GM23338 (cell line): ENCODE data around the gene UBE2E2. TPM values are rescaled to one million over a fixed set of nuclear protein-coding genes. Genes with fewer than 3 reads are reported as not detected.

Source experiments
- ATAC-seq: fragments of 200-7000 bp; cut with Tn5 transposase; 3 replicates; pipeline ENCODE4 v1.9.1; 2020
- DNase-seq: peaks from one replicate; pipeline ENCODE4 v3.0.0-alpha.2; 2015; ENCODE audit warnings: low spot score
- H2AFZ ChIP-seq: fragments of 200-600 bp; sonication (generic); 2 replicates; pipeline ENCODE4 v1.8.0; 2016; ENCODE audit warnings: antibody characterized with exemption, mild to moderate bottlenecking, moderate library complexity
- H3F3A ChIP-seq: fragments of 200-600 bp; sonication (generic); replicated peaks from 2 replicates; pipeline ENCODE4 v1.8.0; 2017; ENCODE audit warnings: antibody characterized with exemption, mixed run types, low read depth
- H3K27ac ChIP-seq: fragments of 200-600 bp; sonication (generic); 2 replicates; pipeline ENCODE4 v1.6.1; 2016; ENCODE audit warnings: low read depth
- H3K27me3 ChIP-seq: fragments of 200-600 bp; sonication (generic); 2 replicates; pipeline ENCODE4 v1.8.0; 2016; ENCODE audit warnings: mild to moderate bottlenecking, mixed run types, moderate library complexity; ENCODE audit not compliant: insufficient read depth
- H3K36me3 ChIP-seq: fragments of 200-600 bp; sonication (generic); 2 replicates; pipeline ENCODE4 v1.8.0; 2016; ENCODE audit warnings: mild to moderate bottlenecking; ENCODE audit not compliant: insufficient read depth
- H3K4me1 ChIP-seq: fragments of 200-600 bp; sonication (generic); 2 replicates; pipeline ENCODE4 v1.8.0; 2016; ENCODE audit warnings: mild to moderate bottlenecking, moderate library complexity; ENCODE audit not compliant: insufficient read depth
- H3K4me2 ChIP-seq: fragments of 200-600 bp; sonication (generic); 2 replicates; pipeline ENCODE4 v1.7.1; 2017; ENCODE audit warnings: mixed run types
- H3K4me3 ChIP-seq: fragments of 200-600 bp; sonication (generic); 2 replicates; pipeline ENCODE4 v1.6.1; 2016; ENCODE audit warnings: mixed run types
- H3K79me2 ChIP-seq: fragments of 200-600 bp; sonication (generic); replicated peaks from 2 replicates; pipeline ENCODE4 v1.8.0; 2017; ENCODE audit warnings: mild to moderate bottlenecking; ENCODE audit not compliant: insufficient read depth
- H3K9me2 ChIP-seq: fragments of 200-600 bp; sonication (generic); 2 replicates; pipeline ENCODE4 v1.8.0; 2017; ENCODE audit not compliant: insufficient read depth
- H4K20me1 ChIP-seq: fragments of 200-600 bp; sonication (generic); replicated peaks from 2 replicates; pipeline ENCODE4 v1.8.0; 2017; ENCODE audit warnings: mild to moderate bottlenecking; ENCODE audit not compliant: insufficient read depth
- H3K27ac Mint-ChIP-seq: 2 replicates; pipeline ENCODE4 v1.8.0; 2020; ENCODE audit warnings: inconsistent platforms, mild to moderate bottlenecking, moderate library complexity, mixed read lengths
- H3K27me3 Mint-ChIP-seq: 3 replicates; pipeline ENCODE4 v1.8.0; 2022; ENCODE audit warnings: low read depth, mild to moderate bottlenecking, moderate library complexity, mixed read lengths, inconsistent platforms; ENCODE audit not compliant: insufficient read depth, poor library complexity
- H3K36me3 Mint-ChIP-seq: 3 replicates; pipeline ENCODE4 v1.8.0; 2021; ENCODE audit warnings: low read depth, mild to moderate bottlenecking, inconsistent platforms, moderate library complexity, mixed read lengths
- H3K4me1 Mint-ChIP-seq: 3 replicates; pipeline ENCODE4 v1.8.0; 2020; ENCODE audit warnings: mild to moderate bottlenecking, inconsistent platforms, mixed read lengths
- H3K4me3 Mint-ChIP-seq: 3 replicates; pipeline ENCODE4 v1.8.0; 2021; ENCODE audit warnings: moderate library complexity, mild to moderate bottlenecking, inconsistent platforms, mixed read lengths
- H3K9me3 Mint-ChIP-seq: 3 replicates; pipeline ENCODE4 v1.8.0; 2020; ENCODE audit warnings: moderate library complexity, mild to moderate bottlenecking, inconsistent platforms, mixed read lengths
- CTCF ChIP-seq, 2 experiments: fragments of 200-600 bp in 1 of 2; sonication (generic) in 1 of 2; conservative IDR thresholded peaks; 2 replicates each; pipeline versions ENCODE4 v1.5.1 to v1.6.1; 2016 to 2017; ENCODE audit warnings: antibody characterized with exemption in 2 of 2, low read depth in 2 of 2, mild to moderate bottlenecking in 2 of 2, moderate library complexity in 1 of 2
- ETS1 ChIP-seq: IDR thresholded peaks from 2 replicates; pipeline ENCODE4 v1.6.1; 2016; ENCODE audit warnings: antibody characterized with exemption
- EZH2phosphoT487 ChIP-seq: fragments of 200-600 bp; sonication (generic); IDR thresholded peaks from one replicate; pipeline ENCODE4 v1.8.1; 2018; ENCODE audit warnings: antibody characterized with exemption; ENCODE audit not compliant: unreplicated experiment
- JUNB ChIP-seq: IDR thresholded peaks from one replicate; pipeline ENCODE4 v1.6.1; 2016; ENCODE audit warnings: antibody characterized with exemption; ENCODE audit not compliant: unreplicated experiment
- NANOG ChIP-seq: IDR thresholded peaks from 2 replicates; pipeline ENCODE4 v1.6.1; 2016; ENCODE audit warnings: antibody characterized with exemption, borderline replicate concordance
- POLR2AphosphoS5 ChIP-seq: IDR thresholded peaks from 2 replicates; pipeline ENCODE4 v1.6.1; 2016; ENCODE audit warnings: antibody characterized with exemption, low read depth
- REST ChIP-seq: IDR thresholded peaks from one replicate; pipeline ENCODE4 v1.6.1; 2018; ENCODE audit warnings: antibody characterized with exemption; ENCODE audit not compliant: unreplicated experiment
- ZNF114 ChIP-seq: fragments of 250-450 bp; sonication (Bioruptor Pico); IDR thresholded peaks from 2 replicates; pipeline ENCODE4 v1.5.0; 2020; ENCODE audit warnings: mild to moderate bottlenecking, moderate library complexity
- ZNF331 ChIP-seq: fragments of 250-450 bp; sonication (Bioruptor Pico); IDR thresholded peaks from 2 replicates; pipeline ENCODE4 v1.5.0; 2020; ENCODE audit warnings: low read depth, mild to moderate bottlenecking, moderate library complexity
- ZNF462 ChIP-seq: fragments of 250-450 bp; sonication (Bioruptor Pico); IDR thresholded peaks from 2 replicates; pipeline ENCODE4 v1.5.0; 2020; ENCODE audit warnings: mild to moderate bottlenecking, moderate library complexity
- polyA plus RNA-seq: library from polyadenylated mRNA; unstranded; fragments of >200 nt; fragmentation: Nextera tagmentation; extraction: Ambion mirVana; gene quantifications from 2 replicates; pipeline ENCODE4 v1.2.1, GENCODE V29; 2016
- total RNA-seq: library from RNA; depleted of rRNA; stranded (reverse); fragments of >200 nt; shearing (Covaris generic); gene quantifications from 2 replicates; pipeline ENCODE4 v1.2.3, GENCODE V29; 2014

UBE2E2 gene
- total and polyA plus RNA-seq, 2 experiments from 2014 or later, result 86.9 to 169 TPM

- TF ChIP-seq NANOG, result no peak
- no peak for TF ChIP-seq POLR2AphosphoS5
- no peak for TF ChIP-seq ETS1
- no peak for TF ChIP-seq REST
- no peak for TF ChIP-seq JUNB
- no peak for TF ChIP-seq CTCF (conservative IDR thresholded peaks at IDR 0.05; ENCODE audit: low read depth in 2 of 2)
Observed at GRCh38 chr3:23157331-23157730, 45.8 kb upstream of the UBE2E2 start (continued).

- Histone ChIP-seq H3K79me2 (no peaks in the 10 kb centered on the region), H3K27me3 (no peaks in the 10 kb centered on the region), H3K4me3 (no peak overlapping the region), H3K36me3 (no peaks in the 10 kb centered on the region), H3F3A (no peaks in the 10 kb centered on the region), H4K20me1 (no peaks in the 10 kb centered on the region), H3K9me2 (peaks cover 5% of the 10 kb centered on the region; the same call in 1 of the 2 replicates), H3K27ac (no peak overlapping the region), H3K4me1 (no peaks in the 10 kb centered on the region), H3K4me2 (no peak overlapping the region), H2AFZ (no peak overlapping the region)
- Mint-ChIP-seq H3K27me3 (no peaks in the 10 kb centered on the region), H3K4me1 (peaks cover 3% of the 10 kb centered on the region; the same call in 2 of the 3 replicates), H3K4me3 (no peak overlapping the region), H3K36me3 (no peaks in the 10 kb centered on the region), H3K27ac (no peak overlapping the region), H3K9me3 (peaks cover 6% of the 10 kb centered on the region; the same call in 2 of the 3 replicates)
- ATAC-seq (no peak), DNase-seq (no peak)
- no peak for TF ChIP-seq ZNF114 (CRISPR knock-in tag)
- TF ChIP-seq ZNF331 (CRISPR knock-in tag), result no peak
- TF ChIP-seq ZNF462 (CRISPR knock-in tag), result no peak
- no peak for TF ChIP-seq EZH2phosphoT487
- no peak for TF ChIP-seq NANOG
- no peak for TF ChIP-seq CTCF (conservative IDR thresholded peaks at IDR 0.05; ENCODE audit: low read depth in 2 of 2)
Observed at GRCh38 chr3:23159929-23160328, 43.2 kb upstream of the UBE2E2 start.
